ENCODE results near the gene STT3B.

GRCh38 chr3:31610700-31611275 lies 78.1 kb downstream of the STT3B start:
- TF ChIP-seq CTCF (IDR thresholded peaks at IDR 0.05 in 8 of 11, conservative IDR thresholded peaks at IDR 0.05 in 3 of 11) = peak; percentile 12 to 68 (median 53)
- no peak for TF ChIP-seq POLR2AphosphoS5 (IDR thresholded peaks at IDR 0.05)

Measured in spleen (tissue), 7 donors.